Activated CD8-positive, alpha-beta memory T cell treated with anti-CD3 and anti-CD28 coated beads, Interleukin-2, amount 50 U/mL, for 24 hours (primary cell): ENCODE data around the gene TMEM38B.
"Not testable (repeated sequence)": the region's sequence is repeated elsewhere in the genome, so short reads cannot be mapped to it uniquely, and the experiment has no call there.

Source experiments
- DNase-seq: peaks from one replicate; pipeline ENCODE4 v3.0.0-alpha.2; 2020; ENCODE audit errors: extremely low read depth

Gene TMEM38B

GRCh38 chr9:105722099-105722498 lies 27.8 kb downstream of the TMEM38B start:
- DNase-seq = no peak

GRCh38 chr9:105725370-105725769 lies 31.0 kb downstream of the TMEM38B start:
- no peak for DNase-seq

GRCh38 chr9:105728230-105728629 lies 33.9 kb downstream of the TMEM38B start:
- DNase-seq = not testable (repeated sequence)

- not testable (repeated sequence) for DNase-seq
These were observed 37.1 kb downstream of the TMEM38B start for GRCh38 chr9:105731420-105731819.

- no peak for DNase-seq
These were observed 41.0 kb downstream of the TMEM38B start for GRCh38 chr9:105735366-105735765.

GRCh38 chr9:105737205-105737604 lies 42.9 kb downstream of the TMEM38B start:
- DNase-seq = no peak

GRCh38 chr9:105742088-105742487 lies 47.7 kb downstream of the TMEM38B start:
- DNase-seq = no peak

- not testable (repeated sequence) for DNase-seq
These were observed 53.0 kb downstream of the TMEM38B start for GRCh38 chr9:105747325-105747724.

GRCh38 chr9:105751761-105752160 lies 57.4 kb downstream of the TMEM38B start:
- no peak for DNase-seq

GRCh38 chr9:105757496-105758251 lies 63.3 kb downstream of the TMEM38B start:
- DNase-seq = no peak

GRCh38 chr9:105760053-105760452 lies 65.7 kb downstream of the TMEM38B start:
- no peak for DNase-seq

- not testable (repeated sequence) for DNase-seq
These were observed 88.5 kb downstream of the TMEM38B start for GRCh38 chr9:105782561-105783494.

GRCh38 chr9:105783495-105783872 lies 89.1 kb downstream of the TMEM38B start:
- not testable (repeated sequence) for DNase-seq

- DNase-seq = not testable (repeated sequence)
These were observed 92.5 kb downstream of the TMEM38B start for GRCh38 chr9:105786796-105787195.

GRCh38 chr9:105816202-105816744 lies 121.9 kb downstream of the TMEM38B start:
- no peak for DNase-seq

- DNase-seq = no peak
These were observed 122.6 kb downstream of the TMEM38B start for GRCh38 chr9:105816981-105817380.

GRCh38 chr9:105818903-105819302 lies 124.6 kb downstream of the TMEM38B start:
- no peak for DNase-seq

GRCh38 chr9:105822814-105823213 lies 128.5 kb downstream of the TMEM38B start:
- DNase-seq = no peak
